ENCODE results near the gene KIRREL2.
"Not testable (repeated sequence)": the region's sequence is repeated elsewhere in the genome, so short reads cannot be mapped to it uniquely, and the experiment has no call there.

Gene KIRREL2

GRCh38 chr19:35869327-35870123 is 12.8 kb downstream of the KIRREL2 start:
- peak; percentile 60 for DNase-seq (ENCODE audit: low read depth, low spot score)

GRCh38 chr19:35870124-35870736 is 13.5 kb downstream of the KIRREL2 start:
- peak; percentile 77 for DNase-seq (ENCODE audit: low read depth, low spot score)

GRCh38 chr19:35870798-35871197 is 14.1 kb downstream of the KIRREL2 start:
- DNase-seq (ENCODE audit: low read depth, low spot score): no peak

GRCh38 chr19:35871611-35872010 is 14.9 kb downstream of the KIRREL2 start:
- DNase-seq (ENCODE audit: low read depth, low spot score): no peak

GRCh38 chr19:35872180-35872579 is 15.5 kb downstream of the KIRREL2 start:
- no peak for DNase-seq (ENCODE audit: low read depth, low spot score)

GRCh38 chr19:35874392-35874930 is 17.8 kb downstream of the KIRREL2 start:
- DNase-seq (ENCODE audit: low read depth, low spot score): no peak

GRCh38 chr19:35879068-35879467 is 22.4 kb downstream of the KIRREL2 start:
- no peak for DNase-seq (ENCODE audit: low read depth, low spot score)

GRCh38 chr19:35879770-35880317 is 23.1 kb downstream of the KIRREL2 start:
- no peak for DNase-seq (ENCODE audit: low read depth, low spot score)

- no peak for DNase-seq (ENCODE audit: low read depth, low spot score)
Observed at GRCh38 chr19:35882114-35882832, 25.6 kb downstream of the KIRREL2 start.

GRCh38 chr19:35883882-35884281 is 27.2 kb downstream of the KIRREL2 start:
- DNase-seq (ENCODE audit: low read depth, low spot score): no peak

- no peak for DNase-seq (ENCODE audit: low read depth, low spot score)
Observed at GRCh38 chr19:35885225-35885738, 28.6 kb downstream of the KIRREL2 start.

GRCh38 chr19:35885904-35886303 is 29.2 kb downstream of the KIRREL2 start:
- no peak for DNase-seq (ENCODE audit: low read depth, low spot score)

GRCh38 chr19:35887197-35887596 is 30.5 kb downstream of the KIRREL2 start:
- no peak for DNase-seq (ENCODE audit: low read depth, low spot score)

GRCh38 chr19:35888398-35888797 is 31.7 kb downstream of the KIRREL2 start:
- DNase-seq (ENCODE audit: low read depth, low spot score): no peak

GRCh38 chr19:35889370-35890112 is 32.8 kb downstream of the KIRREL2 start:
- no peak for DNase-seq (ENCODE audit: low read depth, low spot score)

- DNase-seq (ENCODE audit: low read depth, low spot score): no peak
Observed at GRCh38 chr19:35890113-35890650, 33.5 kb downstream of the KIRREL2 start.

- not testable (repeated sequence) for DNase-seq (ENCODE audit: low read depth, low spot score)
Observed at GRCh38 chr19:35891819-35892218, 35.1 kb downstream of the KIRREL2 start.

- no peak for DNase-seq (ENCODE audit: low read depth, low spot score)
Observed at GRCh38 chr19:35894342-35894741, 37.6 kb downstream of the KIRREL2 start.

- DNase-seq (ENCODE audit: low read depth, low spot score): no peak
Observed at GRCh38 chr19:35895911-35896642, 39.4 kb downstream of the KIRREL2 start.

GRCh38 chr19:35896643-35897040 is 39.9 kb downstream of the KIRREL2 start:
- DNase-seq (ENCODE audit: low read depth, low spot score): no peak
